Measurements from ENCODE around the gene VEPH1. TPM values are rescaled to one million over a fixed set of nuclear protein-coding genes. Genes with fewer than 3 reads are reported as not detected.
A peak's percentile ranks its signal among the peaks of the same experiment; 100 is the strongest.

VEPH1 gene
- total and polyA plus RNA-seq, 9 of the 15 experiments (the other 6 are each of a cell fraction or from before 2014, with no cell fraction given): 4.5 to 15.6 (median 5.8) TPM

DNA sequence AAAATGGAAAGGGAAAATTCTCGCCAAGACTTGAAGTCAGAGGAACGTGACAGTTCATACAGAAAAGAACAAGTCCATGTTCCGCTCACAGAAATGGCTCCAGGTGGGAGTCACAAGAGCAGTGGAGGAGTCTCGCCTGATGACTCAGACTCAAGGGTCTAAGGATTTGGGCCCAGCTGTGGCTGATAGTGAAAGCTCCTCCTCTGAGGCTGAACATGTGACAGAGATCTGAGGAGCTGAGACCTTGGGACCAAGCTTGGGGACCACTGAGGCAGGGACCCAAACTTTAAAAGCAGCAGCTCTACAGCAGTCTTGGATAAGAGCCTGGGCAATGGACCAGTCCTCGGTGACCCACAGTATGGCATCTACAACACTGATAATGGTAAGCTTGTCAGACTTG is 9.3 kb upstream of the VEPH1 start (continued):
- TF ChIP-seq, protein P1, sequence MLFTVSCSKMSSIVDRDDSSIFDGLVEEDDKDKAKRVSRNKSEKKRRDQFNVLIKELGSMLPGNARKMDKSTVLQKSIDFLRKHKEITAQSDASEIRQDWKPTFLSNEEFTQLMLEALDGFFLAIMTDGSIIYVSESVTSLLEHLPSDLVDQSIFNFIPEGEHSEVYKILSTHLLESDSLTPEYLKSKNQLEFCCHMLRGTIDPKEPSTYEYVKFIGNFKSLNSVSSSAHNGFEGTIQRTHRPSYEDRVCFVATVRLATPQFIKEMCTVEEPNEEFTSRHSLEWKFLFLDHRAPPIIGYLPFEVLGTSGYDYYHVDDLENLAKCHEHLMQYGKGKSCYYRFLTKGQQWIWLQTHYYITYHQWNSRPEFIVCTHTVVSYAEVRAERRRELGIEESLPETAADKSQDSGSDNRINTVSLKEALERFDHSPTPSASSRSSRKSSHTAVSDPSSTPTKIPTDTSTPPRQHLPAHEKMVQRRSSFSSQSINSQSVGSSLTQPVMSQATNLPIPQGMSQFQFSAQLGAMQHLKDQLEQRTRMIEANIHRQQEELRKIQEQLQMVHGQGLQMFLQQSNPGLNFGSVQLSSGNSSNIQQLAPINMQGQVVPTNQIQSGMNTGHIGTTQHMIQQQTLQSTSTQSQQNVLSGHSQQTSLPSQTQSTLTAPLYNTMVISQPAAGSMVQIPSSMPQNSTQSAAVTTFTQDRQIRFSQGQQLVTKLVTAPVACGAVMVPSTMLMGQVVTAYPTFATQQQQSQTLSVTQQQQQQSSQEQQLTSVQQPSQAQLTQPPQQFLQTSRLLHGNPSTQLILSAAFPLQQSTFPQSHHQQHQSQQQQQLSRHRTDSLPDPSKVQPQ (CRISPR knock-in tag; IDR thresholded peaks at IDR 0.05; ENCODE audit: borderline replicate concordance): no peak
- TF ChIP-seq BRF1 (IDR thresholded peaks at IDR 0.05; ENCODE audit: borderline replicate concordance, extremely low read depth, insufficient read length) (no peak), ARID2 (IDR thresholded peaks at IDR 0.05) (no peak), ARID4B (CRISPR knock-in tag; IDR thresholded peaks at IDR 0.05) (no peak), U2AF2 (optimal IDR thresholded peaks at IDR 0.05; ENCODE audit: low read depth, low read length) (no peak), ZNF785 (CRISPR knock-in tag; IDR thresholded peaks at IDR 0.05) (no peak), ETV1 (tag; conservative IDR thresholded peaks at IDR 0.05; ENCODE audit: low read depth) (no peak), SMC3 (conservative IDR thresholded peaks at IDR 0.05; ENCODE audit: insufficient read depth, low read depth, low read length) (no peak), TAF1 (IDR thresholded peaks at IDR 0.05; ENCODE audit: control insufficient read depth, extremely low read depth, insufficient read depth, low read length, severe bottlenecking) (no peak), HDAC2 (IDR thresholded peaks at IDR 0.05) (0 out of 2 replicates have a peak, but pooled peaks have one; percentile 27), RFX1 (IDR thresholded peaks at IDR 0.05) (no peak), ZNF778 (CRISPR knock-in tag; IDR thresholded peaks at IDR 0.05) (no peak), PHF8 (IDR thresholded peaks at IDR 0.05; ENCODE audit: borderline replicate concordance, low read length) (no peak), YBX1 (IDR thresholded peaks at IDR 0.05) (no peak), FOXA1 (IDR thresholded peaks at IDR 0.05; ENCODE audit: borderline replicate concordance) (no peak), SUPT5H (IDR thresholded peaks at IDR 0.05) (no peak)
- TF ChIP-seq, protein P2, sequence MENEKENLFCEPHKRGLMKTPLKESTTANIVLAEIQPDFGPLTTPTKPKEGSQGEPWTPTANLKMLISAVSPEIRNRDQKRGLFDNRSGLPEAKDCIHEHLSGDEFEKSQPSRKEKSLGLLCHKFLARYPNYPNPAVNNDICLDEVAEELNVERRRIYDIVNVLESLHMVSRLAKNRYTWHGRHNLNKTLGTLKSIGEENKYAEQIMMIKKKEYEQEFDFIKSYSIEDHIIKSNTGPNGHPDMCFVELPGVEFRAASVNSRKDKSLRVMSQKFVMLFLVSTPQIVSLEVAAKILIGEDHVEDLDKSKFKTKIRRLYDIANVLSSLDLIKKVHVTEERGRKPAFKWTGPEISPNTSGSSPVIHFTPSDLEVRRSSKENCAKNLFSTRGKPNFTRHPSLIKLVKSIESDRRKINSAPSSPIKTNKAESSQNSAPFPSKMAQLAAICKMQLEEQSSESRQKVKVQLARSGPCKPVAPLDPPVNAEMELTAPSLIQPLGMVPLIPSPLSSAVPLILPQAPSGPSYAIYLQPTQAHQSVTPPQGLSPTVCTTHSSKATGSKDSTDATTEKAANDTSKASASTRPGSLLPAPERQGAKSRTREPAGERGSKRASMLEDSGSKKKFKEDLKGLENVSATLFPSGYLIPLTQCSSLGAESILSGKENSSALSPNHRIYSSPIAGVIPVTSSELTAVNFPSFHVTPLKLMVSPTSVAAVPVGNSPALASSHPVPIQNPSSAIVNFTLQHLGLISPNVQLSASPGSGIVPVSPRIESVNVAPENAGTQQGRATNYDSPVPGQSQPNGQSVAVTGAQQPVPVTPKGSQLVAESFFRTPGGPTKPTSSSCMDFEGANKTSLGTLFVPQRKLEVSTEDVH (IDR thresholded peaks at IDR 0.05; ENCODE audit: low read depth, partially characterized antibody): no peak
- TF ChIP-seq, protein P3, sequence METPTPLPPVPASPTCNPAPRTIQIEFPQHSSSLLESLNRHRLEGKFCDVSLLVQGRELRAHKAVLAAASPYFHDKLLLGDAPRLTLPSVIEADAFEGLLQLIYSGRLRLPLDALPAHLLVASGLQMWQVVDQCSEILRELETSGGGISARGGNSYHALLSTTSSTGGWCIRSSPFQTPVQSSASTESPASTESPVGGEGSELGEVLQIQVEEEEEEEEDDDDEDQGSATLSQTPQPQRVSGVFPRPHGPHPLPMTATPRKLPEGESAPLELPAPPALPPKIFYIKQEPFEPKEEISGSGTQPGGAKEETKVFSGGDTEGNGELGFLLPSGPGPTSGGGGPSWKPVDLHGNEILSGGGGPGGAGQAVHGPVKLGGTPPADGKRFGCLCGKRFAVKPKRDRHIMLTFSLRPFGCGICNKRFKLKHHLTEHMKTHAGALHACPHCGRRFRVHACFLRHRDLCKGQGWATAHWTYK (CRISPR knock-in tag; IDR thresholded peaks at IDR 0.05): 0 out of 2 replicates have a peak, but pooled peaks have one; percentile 18
